ENCODE data around the gene ARHGAP18. TPM values are rescaled to one million over a fixed set of nuclear protein-coding genes. Genes with fewer than 3 reads are reported as not detected.

The ARHGAP18 gene
- total and polyA plus RNA-seq, 10 of the 15 experiments (the other 5 are each of a cell fraction or from before 2014, with no cell fraction given): 18.2 to 52.2 (median 31.7) TPM

- TF ChIP-seq MLLT1 (IDR thresholded peaks at IDR 0.05) (0 out of 2 replicates have a peak, but pooled peaks have one; percentile 8), NFYB (IDR thresholded peaks at IDR 0.05; ENCODE audit: insufficient read depth, low read depth, low read length) (no peak), RBBP5 (conservative IDR thresholded peaks at IDR 0.05) (no peak), PML (IDR thresholded peaks at IDR 0.05; ENCODE audit: low read length) (no peak), MTA2 (IDR thresholded peaks at IDR 0.05; ENCODE audit: low read depth) (no peak), RELB (IDR thresholded peaks at IDR 0.05; ENCODE audit: low read depth) (peak; percentile 69), IKZF1 (conservative IDR thresholded peaks at IDR 0.05) (no peak), POU2F2 (IDR thresholded peaks at IDR 0.05; ENCODE audit: borderline replicate concordance, low read depth, low read length) (no peak), JUND (IDR thresholded peaks at IDR 0.05; ENCODE audit: low read depth, low read length) (no peak), POLR2AphosphoS5 (IDR thresholded peaks at IDR 0.05; ENCODE audit: low read length) (no peak), BRCA1 (IDR thresholded peaks at IDR 0.05; ENCODE audit: low read depth, low read length) (no peak), TBL1XR1 (IDR thresholded peaks at IDR 0.05; ENCODE audit: low read depth, low read length) (no peak), HDAC2 (IDR thresholded peaks at IDR 0.05) (no peak), USF2 (IDR thresholded peaks at IDR 0.05; ENCODE audit: borderline replicate concordance, low read depth, low read length) (no peak), SP1 (IDR thresholded peaks at IDR 0.05; ENCODE audit: low read depth, low read length) (no peak), ZBTB40 (IDR thresholded peaks at IDR 0.05; ENCODE audit: borderline replicate concordance) (no peak), TCF7 (IDR thresholded peaks at IDR 0.05; ENCODE audit: borderline replicate concordance) (no peak), SRF (IDR thresholded peaks at IDR 0.05; ENCODE audit: low read depth in 2 of 2, low read length in 2 of 2) (no peak), ATF7 (IDR thresholded peaks at IDR 0.05; ENCODE audit: low read depth) (no peak)
These were observed 20.6 kb upstream of the ARHGAP18 start (continued) for GRCh38 chr6:129730477-129731165.

Data from GM12878 (cell line).